Epithelial cell of proximal tubule (primary cell): Measurements from ENCODE around the gene TP53RK. TPM values are rescaled to one million over a fixed set of nuclear protein-coding genes. Genes with fewer than 3 reads are reported as not detected.

Source experiments
- DNase-seq: peaks from one replicate; pipeline ENCODE4 v3.0.0-alpha.2; 2011; ENCODE audit warnings: low read depth
- H3K4me3 ChIP-seq: 2 replicates; pipeline ENCODE4 v1.5.1; 2011; ENCODE audit warnings: low read depth, mild to moderate bottlenecking, low read length
- CTCF ChIP-seq: conservative IDR thresholded peaks from 2 replicates; pipeline ENCODE4 v1.5.1; 2012; ENCODE audit warnings: low read depth, mild to moderate bottlenecking, low read length
- total RNA-seq: library from RNA; depleted of rRNA; stranded (reverse); fragments of >200 nt; gene quantifications from 2 replicates; pipeline ENCODE4 v1.2.3, GENCODE V29; 2015

The TP53RK gene
- total RNA-seq, 1 donor from 2014 or later: 22.8 TPM

DNA sequence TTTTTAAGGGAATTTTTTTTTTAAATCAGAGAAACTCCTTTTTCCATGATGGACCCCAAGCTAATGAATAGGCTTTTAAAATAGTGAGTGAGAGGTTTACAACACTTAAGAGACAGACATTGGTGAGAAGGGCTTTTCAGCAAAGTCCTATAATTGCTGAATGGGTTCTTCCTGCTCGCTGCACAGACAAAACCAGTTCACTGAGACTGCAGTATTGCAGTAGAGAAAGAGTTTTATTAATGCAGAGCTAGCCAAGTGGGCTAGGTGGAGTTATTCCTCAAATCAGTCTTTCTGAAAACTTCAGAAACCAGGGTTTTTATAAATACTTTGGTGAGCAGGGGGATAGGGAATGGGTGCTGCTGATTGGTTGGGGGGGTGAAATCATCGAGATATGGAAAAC is 17.0 kb upstream of the TP53RK start:
- TF ChIP-seq CTCF: no peak
- DNase-seq: no peak
- H3K4me3 ChIP-seq: no peak overlapping the region

DNA sequence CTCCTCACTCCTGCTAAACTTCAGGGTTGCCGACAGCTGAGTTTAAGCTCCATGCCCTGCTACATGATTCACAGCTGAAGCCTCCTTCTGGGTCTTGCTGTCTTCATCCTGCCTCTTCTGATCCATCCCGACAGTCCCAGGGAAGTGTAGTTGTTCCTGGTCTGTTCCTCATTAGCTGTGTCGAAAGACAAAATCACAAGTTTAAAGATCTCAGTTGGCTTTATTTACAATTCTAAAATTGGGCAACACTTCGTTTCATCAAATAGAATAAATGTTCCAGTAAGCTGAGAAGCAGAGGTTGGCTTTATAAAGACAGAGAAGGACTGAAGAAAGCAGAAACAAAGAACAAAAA is 16.1 kb upstream of the TP53RK start:
- H3K4me3 ChIP-seq: no peak overlapping the region
- no peak for DNase-seq
- TF ChIP-seq CTCF: no peak

GRCh38 chr20:46704714-46705377 is 15.6 kb upstream of the TP53RK start:
- TF ChIP-seq CTCF: no peak
- no peak overlapping the region for H3K4me3 ChIP-seq
- no peak for DNase-seq

GRCh38 chr20:46703435-46703834 is 14.2 kb upstream of the TP53RK start:
- no peak for DNase-seq
- no peak for TF ChIP-seq CTCF
- no peak overlapping the region for H3K4me3 ChIP-seq

DNA sequence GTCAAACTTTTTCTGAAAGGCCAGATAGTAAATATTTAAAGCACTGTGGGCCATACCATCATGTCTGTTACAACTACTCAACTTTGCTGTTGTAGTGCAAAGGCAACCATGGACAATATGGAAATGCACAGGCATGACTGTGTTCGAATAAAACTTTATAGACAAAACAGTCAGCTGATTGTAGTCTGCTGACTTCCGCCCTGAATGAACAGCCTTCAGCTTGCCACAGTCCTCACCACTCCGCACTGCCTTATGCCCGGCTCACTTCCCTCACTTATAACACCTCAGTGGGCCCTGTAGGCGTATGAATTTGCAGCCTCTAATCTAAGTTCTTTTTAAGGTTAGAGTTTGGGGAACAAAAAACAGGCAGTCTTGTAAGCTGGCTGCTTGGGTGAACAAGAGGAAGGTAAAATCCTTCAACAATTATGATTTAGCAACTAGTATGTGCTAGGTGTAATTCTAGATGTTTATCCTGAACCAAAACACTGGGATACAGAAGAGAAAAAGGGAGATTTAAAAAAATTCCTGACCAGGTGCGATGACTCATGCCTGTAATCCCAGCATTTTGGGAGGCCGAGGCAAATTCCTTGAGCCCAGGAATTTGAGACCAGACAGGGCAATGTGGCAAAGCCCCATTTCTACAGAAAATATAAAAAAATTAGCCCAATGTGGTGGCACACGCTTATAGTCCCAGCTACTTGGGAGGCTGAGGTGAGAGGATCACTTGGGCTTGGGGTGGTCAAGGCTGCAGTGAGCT is 13.4 kb upstream of the TP53RK start:
- DNase-seq: no peak
- TF ChIP-seq CTCF: no peak
- no peak overlapping the region for H3K4me3 ChIP-seq

DNA sequence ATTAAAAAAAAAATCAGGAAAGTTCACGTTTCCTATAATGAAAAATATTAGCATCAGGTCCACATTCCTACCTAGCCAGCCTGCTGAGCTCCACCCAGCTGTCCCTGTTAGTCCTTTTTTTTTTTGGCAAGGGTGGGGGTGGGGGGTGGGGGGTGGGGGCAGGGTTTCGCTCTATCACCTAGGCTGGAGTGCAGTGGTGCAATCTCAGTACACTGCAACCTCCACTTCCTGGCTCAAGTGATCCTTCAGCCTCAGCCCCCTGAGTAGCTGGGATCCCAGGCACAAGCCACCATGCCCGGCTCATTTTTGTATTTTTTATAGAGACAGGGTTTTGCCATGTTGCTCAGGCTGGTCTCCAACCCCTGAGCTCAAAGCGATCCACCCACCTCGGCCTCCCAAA is 12.7 kb upstream of the TP53RK start:
- no peak overlapping the region for H3K4me3 ChIP-seq
- TF ChIP-seq CTCF: no peak
- no peak for DNase-seq

DNA sequence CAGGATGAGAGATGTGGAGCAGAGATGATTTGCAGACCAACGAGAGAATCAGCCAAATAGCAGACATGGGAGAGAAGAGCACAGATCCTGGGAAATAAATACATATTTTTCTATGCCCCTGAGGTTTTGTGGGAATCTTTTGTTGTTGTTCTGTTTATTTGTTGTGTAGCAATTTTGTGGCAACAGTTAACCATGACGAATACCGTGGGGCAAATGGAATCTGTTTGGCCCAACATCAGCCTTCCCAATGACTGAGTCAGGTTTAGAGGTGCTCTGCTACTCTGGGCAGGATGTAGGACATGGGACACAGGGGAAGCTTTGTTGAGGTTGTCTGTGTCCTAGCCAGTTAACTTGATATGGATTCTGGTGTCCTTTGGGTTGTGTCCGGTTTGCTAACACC is 12.3 kb upstream of the TP53RK start:
- no peak overlapping the region for H3K4me3 ChIP-seq
- no peak for TF ChIP-seq CTCF
- DNase-seq: no peak
